ENCODE data around the gene TBRG4. TPM values are rescaled to one million over a fixed set of nuclear protein-coding genes. Genes with fewer than 3 reads are reported as not detected.

Gene TBRG4
- total RNA-seq, 1 donor from 2014 or later = 71.2 TPM

DNA sequence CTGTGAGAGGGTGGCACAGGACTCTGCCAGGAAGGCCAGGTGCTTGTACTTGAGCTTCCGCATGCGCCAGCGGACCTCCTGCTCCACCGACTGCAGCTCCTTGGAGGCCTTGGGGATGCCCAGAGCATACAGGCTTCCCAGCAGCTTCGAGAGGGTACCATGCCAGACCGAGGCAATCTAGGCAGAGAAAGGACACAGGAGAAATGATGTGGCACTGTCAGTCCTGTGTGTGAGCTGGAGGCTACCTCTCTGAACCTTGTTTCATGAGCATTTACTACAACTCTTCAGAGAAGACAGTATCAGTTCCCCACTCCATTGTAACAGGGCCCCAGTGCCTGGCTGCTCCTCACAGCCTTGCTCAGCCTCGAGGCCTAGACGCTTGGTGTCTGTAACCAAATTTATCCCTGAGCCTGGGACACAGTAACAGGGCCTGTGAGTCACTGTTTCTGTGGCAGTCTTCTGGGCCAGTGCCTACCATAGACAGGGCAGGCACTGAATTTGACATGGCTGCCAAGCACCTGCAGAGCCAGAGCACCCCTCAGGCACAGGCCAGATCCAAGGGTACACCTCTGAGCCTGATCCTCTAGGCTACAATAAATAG is 5.8 kb downstream of the TBRG4 start:
- H3K36me3 ChIP-seq = peaks cover 3 to 84% of the 10 kb centered on the region in 2 donors
- no peak overlapping the region for H3K27ac ChIP-seq
- H3K4me3 ChIP-seq = no peak overlapping the region
- no peaks in the 10 kb centered on the region for H3K27me3 ChIP-seq
- no peak for DNase-seq (ENCODE audit: extremely low spot score in 2 of 2)
- intact Hi-C loops (cut with DNase I) = no loop called here
- no peaks in the 10 kb centered on the region for H3K9me3 ChIP-seq
- H3K4me1 ChIP-seq = peaks cover 42% of the 10 kb centered on the region
- no peak for TF ChIP-seq POLR2AphosphoS5 (IDR thresholded peaks at IDR 0.05; ENCODE audit: insufficient read depth in 1 of 2, low read depth in 1 of 2)
- TF ChIP-seq, protein P1, sequence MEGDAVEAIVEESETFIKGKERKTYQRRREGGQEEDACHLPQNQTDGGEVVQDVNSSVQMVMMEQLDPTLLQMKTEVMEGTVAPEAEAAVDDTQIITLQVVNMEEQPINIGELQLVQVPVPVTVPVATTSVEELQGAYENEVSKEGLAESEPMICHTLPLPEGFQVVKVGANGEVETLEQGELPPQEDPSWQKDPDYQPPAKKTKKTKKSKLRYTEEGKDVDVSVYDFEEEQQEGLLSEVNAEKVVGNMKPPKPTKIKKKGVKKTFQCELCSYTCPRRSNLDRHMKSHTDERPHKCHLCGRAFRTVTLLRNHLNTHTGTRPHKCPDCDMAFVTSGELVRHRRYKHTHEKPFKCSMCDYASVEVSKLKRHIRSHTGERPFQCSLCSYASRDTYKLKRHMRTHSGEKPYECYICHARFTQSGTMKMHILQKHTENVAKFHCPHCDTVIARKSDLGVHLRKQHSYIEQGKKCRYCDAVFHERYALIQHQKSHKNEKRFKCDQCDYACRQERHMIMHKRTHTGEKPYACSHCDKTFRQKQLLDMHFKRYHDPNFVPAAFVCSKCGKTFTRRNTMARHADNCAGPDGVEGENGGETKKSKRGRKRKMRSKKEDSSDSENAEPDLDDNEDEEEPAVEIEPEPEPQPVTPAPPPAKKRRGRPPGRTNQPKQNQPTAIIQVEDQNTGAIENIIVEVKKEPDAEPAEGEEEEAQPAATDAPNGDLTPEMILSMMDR (IDR thresholded peaks at IDR 0.05) = no peak
- no peak for TF ChIP-seq POLR2A (IDR thresholded peaks at IDR 0.05)

DNA sequence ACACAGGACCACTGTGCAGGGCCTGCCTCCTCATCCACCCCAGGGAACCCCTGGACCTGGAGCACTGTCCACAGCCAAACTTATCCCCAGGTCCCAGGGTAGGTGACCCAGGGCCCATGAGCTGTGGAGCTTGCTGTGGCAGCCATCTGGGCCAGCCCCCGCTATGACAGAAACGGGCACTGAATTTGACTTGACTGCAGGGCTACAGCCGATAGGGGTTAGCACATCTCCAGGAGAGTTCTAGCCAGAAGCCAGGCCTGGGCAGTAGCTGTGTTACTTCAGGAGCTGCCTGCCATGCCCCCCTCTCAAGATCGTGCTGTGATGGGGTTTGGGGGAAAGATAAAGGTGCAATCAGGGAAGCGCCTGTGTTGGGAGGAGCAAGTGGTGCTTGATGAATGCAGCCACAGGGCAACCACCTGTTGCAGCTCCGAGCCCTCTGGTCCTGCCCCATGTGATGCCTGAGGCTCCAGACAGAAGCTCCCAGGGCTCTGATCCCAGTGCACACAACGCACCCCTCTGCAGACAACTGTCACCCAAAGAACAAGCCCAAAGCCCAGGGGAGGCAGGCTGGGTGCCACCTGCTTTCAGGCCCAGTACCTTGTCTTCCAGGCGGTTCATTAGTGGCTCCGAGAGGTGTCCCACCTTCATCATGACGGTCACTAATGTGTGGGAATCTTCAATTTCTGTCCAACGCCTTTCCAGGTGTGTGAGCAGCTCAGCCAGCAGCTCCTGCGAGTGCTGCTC is 6.5 kb downstream of the TBRG4 start:
- Histone ChIP-seq H3K4me3 (no peak overlapping the region), H3K9me3 (no peaks in the 10 kb centered on the region), H3K27ac (no peak overlapping the region), H3K36me3 (peaks cover 3 to 90% of the 10 kb centered on the region in 2 donors), H3K27me3 (no peaks in the 10 kb centered on the region), H3K4me1 (peaks cover 35% of the 10 kb centered on the region)
- no peak for DNase-seq (ENCODE audit: extremely low spot score in 2 of 2)
- intact Hi-C loops (cut with DNase I) = loop anchor here (5.0 kb wide), 1 partner anchor 103 kb away; the partner anchor contains the start of gene CCM2
- no peak for TF ChIP-seq POLR2A (IDR thresholded peaks at IDR 0.05)
- TF ChIP-seq, protein P1 (IDR thresholded peaks at IDR 0.05) = no peak
- no peak for TF ChIP-seq POLR2AphosphoS5 (IDR thresholded peaks at IDR 0.05; ENCODE audit: insufficient read depth in 1 of 2, low read depth in 1 of 2)

DNA sequence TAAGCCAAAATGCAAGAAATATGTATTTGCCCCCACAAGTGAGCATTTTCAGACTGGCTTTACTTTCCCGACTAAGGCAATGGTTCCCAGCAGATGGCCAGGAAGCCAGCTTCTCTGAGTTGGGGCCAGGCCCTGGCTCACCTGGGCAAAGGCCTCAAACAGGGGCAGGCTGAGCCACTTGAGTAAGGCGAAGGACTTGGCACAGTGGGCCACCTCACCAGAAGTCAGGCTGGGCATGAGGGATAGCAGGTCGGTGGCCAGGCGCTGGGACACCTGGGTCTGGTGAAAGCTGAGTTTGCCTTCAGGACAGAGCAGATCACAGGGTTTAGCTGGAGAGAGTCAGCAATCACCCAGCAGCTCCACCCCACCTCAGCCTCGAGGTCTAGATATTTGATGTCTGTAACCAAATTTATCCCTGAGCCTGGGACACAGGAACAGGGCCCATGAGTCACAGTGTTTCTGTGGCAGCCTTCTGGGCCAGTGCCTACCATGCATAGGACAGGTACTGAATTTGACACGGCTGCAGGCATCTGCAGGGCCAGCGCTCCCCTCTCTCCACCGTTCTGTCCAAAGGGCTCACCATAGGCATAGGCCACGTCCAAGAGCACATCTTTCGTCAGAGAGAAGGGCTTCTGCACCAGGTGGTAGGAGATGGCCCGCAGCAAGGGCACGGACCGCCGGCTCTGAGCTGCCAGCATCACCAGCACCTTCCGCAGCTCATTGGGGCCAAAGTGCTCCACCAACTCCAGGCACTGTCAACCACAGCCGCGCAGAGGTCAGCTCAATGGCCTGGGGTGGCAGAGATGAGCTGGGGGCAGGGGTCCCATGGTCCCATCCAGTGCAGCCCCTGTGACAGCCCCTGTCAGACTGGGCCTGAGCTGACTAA is 7.3 kb downstream of the TBRG4 start:
- H3K36me3 ChIP-seq = peaks cover 3 to 96% of the 10 kb centered on the region in 2 donors
- no peak overlapping the region for H3K27ac ChIP-seq
- H3K4me1 ChIP-seq = peaks cover 30% of the 10 kb centered on the region
- intact Hi-C loops (cut with DNase I) = loop anchor here (5.0 kb wide), 1 partner anchor 102 kb away; the partner anchor contains the start of gene CCM2
- DNase-seq (ENCODE audit: extremely low spot score in 2 of 2) = no peak
- no peak overlapping the region for H3K4me3 ChIP-seq
- no peaks in the 10 kb centered on the region for H3K9me3 ChIP-seq
- TF ChIP-seq, protein P1 (IDR thresholded peaks at IDR 0.05) = no peak
- no peak for TF ChIP-seq POLR2AphosphoS5 (IDR thresholded peaks at IDR 0.05; ENCODE audit: insufficient read depth in 1 of 2, low read depth in 1 of 2)
- TF ChIP-seq POLR2A (IDR thresholded peaks at IDR 0.05) = no peak
- H3K27me3 ChIP-seq = no peaks in the 10 kb centered on the region

DNA sequence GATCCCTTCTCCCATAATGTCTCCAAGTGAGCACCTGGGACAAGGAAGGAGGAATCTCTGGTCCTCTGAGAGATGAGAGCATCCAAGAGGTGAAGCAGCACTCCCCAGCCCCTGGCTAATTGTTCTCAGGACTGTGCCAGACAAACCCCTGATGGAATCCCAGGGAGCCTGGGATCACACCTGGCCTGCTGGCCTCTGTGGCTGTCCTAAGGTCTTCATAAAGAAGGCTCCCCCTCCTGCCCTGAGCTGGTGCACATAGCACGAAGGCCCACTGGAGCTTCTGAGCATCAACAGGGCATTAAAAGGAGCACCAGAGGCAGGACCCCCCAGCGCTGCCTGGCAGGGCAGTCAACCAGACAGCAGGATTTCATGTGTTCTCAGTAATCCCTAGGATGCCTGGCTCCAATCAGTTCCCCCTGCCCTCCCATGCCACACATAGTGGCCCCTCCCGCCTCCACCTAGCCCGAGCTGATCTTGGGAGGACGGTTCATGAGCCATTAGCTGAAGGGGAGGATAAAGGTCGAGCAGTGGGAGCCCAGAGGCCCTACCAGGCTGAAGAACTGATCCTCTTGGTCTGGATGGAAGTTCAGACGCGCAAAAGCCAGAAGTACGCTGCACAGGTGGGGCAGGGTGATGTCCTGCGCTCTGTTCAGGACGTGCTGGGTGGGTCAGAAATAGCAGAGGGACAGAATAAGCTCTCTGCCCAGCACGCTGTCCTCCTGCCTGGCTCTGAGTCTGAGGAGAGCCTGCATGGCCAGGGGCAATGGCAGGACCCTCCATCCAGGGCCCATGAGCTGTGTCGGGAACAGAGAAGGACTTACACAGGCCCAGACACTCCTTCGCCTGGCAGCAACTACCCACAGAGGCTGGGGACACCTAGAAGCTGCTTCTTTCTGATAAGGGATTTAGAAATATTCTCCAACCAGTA is 8.4 kb downstream of the TBRG4 start:
- Histone ChIP-seq H3K4me1 (peaks cover 18% of the 10 kb centered on the region), H3K36me3 (peaks cover 3 to 91% of the 10 kb centered on the region in 2 donors), H3K27ac (no peak overlapping the region), H3K27me3 (no peaks in the 10 kb centered on the region), H3K4me3 (no peak overlapping the region), H3K9me3 (no peaks in the 10 kb centered on the region)
- TF ChIP-seq, protein P1 (IDR thresholded peaks at IDR 0.05) = no peak
- TF ChIP-seq POLR2AphosphoS5 (IDR thresholded peaks at IDR 0.05; ENCODE audit: insufficient read depth in 1 of 2, low read depth in 1 of 2) (no peak), POLR2A (IDR thresholded peaks at IDR 0.05) (no peak)
- intact Hi-C loops (cut with DNase I) = loop anchor here (5.0 kb wide), 1 partner anchor 101 kb away; the partner anchor contains the start of gene CCM2
- no peak for DNase-seq (ENCODE audit: extremely low spot score in 2 of 2)

All from vagina (tissue), 2 donors.